Cerebellar cortex (tissue), 1 donor: ENCODE results near the gene TAS2R30.
A peak's percentile ranks its signal among the peaks of the same experiment; 100 is the strongest.

ENCODE experiments used
- DNase-seq: peaks from one replicate; pipeline ENCODE4 v3.0.0-alpha.2; 2015; ENCODE audit warnings: low spot score

Gene TAS2R30, protein sequence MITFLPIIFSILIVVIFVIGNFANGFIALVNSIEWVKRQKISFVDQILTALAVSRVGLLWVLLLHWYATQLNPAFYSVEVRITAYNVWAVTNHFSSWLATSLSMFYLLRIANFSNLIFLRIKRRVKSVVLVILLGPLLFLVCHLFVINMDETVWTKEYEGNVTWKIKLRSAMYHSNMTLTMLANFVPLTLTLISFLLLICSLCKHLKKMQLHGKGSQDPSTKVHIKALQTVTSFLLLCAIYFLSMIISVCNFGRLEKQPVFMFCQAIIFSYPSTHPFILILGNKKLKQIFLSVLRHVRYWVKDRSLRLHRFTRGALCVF

GRCh38 chr12:11134305-11134704, at the start of gene TAS2R30:
TSS of gene TAS2R30 (minus strand) at chr12:11134644. CDS start at chr12:11134244, 400 bp downstream.
- no peak for DNase-seq

- DNase-seq, result no peak
Measured at GRCh38 chr12:11183011-11183410, 48.6 kb upstream of the TAS2R30 start.

DNA sequence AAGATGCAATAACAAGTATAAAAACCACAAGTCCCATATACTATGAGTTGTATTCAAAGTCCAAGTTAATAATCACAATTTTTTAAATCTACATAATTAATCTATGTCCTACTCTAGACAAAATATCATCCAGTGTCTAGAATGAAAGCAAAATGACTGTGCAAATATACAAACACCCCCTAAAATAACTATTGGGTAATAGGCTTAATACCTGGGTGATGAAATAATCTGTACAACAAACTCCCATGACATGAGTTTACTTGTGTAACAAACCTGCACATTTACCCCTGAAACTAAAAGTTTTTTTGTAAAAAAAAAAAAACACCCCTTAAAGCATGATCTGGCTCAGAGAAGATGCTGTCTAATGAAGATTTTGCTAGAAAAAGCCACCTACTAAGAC, 48.1 kb upstream of the TAS2R30 start:
- no peak for DNase-seq

GRCh38 chr12:11178250-11178649, 43.8 kb upstream of the TAS2R30 start:
- no peak for DNase-seq

GRCh38 chr12:11174022-11174421, 39.6 kb upstream of the TAS2R30 start:
- DNase-seq, result no peak

GRCh38 chr12:11171969-11172675, 37.7 kb upstream of the TAS2R30 start:
- DNase-seq, result peak; percentile 49

- peak; percentile 92 for DNase-seq
Measured at GRCh38 chr12:11171145-11171968, 36.9 kb upstream of the TAS2R30 start, which contains the start of gene SMIM10L1. TSS of gene SMIM10L1 (plus strand) at chr12:11171194. CDS start at chr12:11171357, 163 bp downstream.

DNA sequence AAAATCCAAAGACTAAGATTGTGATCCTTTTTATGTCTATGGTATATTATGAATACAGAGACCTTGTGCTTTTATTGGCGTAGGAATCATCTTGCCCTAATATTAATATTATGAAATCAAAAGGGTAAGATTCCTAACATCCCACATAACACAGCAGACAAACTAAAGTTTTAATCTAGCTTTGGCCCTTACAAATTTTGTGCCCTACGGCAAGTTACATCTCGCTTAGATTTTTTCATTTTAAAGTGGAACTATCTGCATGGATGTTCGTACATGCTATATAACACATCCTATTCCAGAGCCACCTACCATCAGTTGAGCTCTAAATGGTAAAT, 36.3 kb upstream of the TAS2R30 start:
- DNase-seq, result no peak

GRCh38 chr12:11166300-11166699, 31.9 kb upstream of the TAS2R30 start:
- no peak for DNase-seq

DNA sequence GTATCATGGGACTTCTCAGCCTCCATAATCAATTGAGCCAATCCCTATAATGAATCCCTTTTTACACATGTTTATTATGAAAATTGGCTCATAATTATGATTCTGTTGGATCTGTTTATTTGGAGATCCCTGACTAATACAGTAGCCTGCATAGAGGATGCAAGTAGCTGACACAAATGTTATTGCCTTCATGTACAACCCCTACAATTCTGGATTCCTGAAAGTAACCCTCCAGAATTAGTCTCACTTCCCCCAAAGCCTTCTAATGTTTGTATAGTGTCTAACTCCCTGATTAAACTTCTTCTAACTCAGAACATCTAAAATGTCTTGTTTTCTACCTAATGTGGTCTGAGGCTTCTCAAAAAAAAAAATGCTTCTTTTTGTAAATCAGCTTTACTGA, 29.9 kb upstream of the TAS2R30 start:
- no peak for DNase-seq

DNA sequence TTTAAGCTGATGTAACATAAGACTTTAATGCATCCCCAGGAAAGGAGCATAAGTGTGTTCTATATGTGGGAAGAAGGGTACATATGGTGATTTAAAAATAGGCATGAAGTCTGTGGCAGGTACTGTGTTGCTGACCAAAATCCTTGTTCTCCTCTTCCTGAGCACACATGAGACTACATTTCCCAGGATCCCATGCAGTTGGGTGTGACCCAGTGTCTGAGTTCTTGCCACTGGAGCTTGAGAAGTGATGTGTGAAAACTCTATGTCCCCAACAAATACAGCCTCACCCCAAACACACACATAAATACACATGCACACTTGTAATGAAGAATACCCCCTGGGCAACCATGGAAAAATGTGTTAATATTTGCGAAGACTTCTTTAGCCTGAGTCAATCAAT, 28.1 kb upstream of the TAS2R30 start:
- peak; percentile 8 for DNase-seq

GRCh38 chr12:11158885-11159444, 24.5 kb upstream of the TAS2R30 start:
- DNase-seq, result no peak

DNA sequence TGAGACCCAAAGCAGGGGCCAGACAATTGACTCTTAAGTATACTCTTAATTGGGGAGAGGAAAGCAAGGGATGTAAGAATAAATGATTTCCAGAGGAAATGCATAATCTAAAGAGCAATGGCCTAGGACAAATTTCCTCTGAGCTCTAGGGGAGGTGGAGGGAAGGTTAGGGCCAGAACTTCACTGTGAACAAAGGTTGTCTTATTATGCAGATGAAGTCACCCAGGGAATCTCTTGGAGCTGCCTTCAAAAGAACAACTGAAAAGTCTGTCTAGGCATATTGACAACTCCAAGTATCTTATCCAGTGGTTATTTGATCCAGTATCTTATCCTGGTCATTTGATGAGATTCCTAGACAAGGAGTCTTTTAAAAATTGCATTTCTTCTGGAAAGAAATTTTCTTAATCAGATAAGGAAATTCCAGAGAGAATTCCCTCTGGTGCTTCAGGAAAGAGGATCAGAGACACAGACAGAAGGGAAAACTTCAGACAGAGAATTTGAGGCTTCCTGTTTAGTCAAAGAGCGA, 20.0 kb upstream of the TAS2R30 start:
- DNase-seq, result no peak

DNA sequence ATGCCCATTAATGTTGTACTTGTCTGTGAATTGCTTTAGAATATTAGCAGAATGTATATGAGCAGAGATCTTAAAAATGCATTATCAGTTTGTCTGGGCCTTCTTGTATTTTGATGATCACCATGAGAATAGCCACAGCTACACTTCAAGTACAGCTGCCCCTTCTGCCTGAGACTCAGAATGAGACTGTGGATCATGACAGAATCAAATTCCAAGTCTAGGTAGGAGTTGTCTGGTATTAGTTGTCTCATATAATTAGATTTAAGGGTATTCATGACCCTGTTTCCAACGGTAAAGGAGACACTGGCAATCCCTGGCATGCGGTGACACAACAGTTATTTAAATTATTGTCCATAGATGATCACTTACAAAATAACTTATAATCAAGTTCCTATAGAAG, 18.3 kb upstream of the TAS2R30 start:
- no peak for DNase-seq

DNA sequence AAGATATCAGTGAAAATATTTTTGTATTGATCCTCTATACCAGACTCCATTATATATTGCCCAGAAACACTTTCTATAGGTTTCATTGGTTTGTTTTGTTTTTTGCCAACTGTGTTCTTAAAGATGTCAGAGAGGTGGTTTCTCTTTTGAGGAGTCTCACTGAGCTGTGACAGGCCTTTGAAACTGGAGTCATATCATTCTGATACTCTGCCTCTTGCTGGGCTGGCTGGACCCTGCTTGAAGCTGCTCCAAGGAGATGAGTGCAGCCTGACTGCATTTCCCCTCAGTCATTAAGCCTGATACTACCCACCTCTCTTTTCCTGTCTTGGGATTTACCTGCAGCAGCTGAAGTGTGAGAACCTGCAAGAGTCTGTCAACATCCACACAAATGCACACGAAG, 16.4 kb upstream of the TAS2R30 start:
- no peak for DNase-seq

DNA sequence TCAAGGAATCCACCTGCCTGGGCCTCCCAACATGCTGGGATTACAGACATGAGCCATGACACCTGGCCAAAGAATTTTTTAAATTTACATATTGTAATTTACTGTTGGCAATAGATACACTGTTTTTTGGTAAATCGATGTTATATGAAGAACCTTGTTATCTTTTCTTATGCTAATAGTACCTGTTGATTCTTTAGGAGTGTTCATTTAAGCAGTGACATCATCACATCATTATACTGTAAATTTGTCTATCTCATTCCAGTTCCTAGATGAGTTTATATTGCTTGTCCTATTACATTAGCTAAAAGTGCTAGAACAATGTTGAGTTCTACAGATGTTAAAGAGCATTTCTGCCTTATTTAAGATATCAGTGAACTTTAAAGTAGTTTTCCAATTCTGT, 13.0 kb upstream of the TAS2R30 start:
- no peak for DNase-seq

GRCh38 chr12:11144297-11144696, 9.9 kb upstream of the TAS2R30 start:
- no peak for DNase-seq

DNA sequence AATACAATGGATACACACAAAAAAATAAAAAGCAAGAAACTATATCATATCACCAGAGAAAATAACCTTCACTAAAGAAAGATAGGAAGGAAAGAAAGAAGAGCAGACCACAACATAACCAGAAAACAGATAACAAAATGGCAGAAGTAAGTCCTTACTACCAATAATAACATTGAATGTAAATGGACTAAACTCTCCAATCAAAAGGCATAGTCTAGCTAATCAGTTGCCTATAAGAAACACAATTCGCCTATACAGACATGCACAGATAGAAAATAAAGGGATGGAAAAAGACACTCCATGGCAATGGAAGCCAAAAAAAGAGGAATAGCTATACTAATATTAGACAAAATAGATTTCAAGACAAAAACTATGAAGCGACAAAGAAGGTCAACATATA, 8.9 kb upstream of the TAS2R30 start:
- no peak for DNase-seq

- DNase-seq, result no peak
Measured at GRCh38 chr12:11136075-11136474, 1.6 kb upstream of the TAS2R30 start.

GRCh38 chr12:11133816-11134215, 628 bp downstream of the TAS2R30 start:
- DNase-seq, result no peak

DNA sequence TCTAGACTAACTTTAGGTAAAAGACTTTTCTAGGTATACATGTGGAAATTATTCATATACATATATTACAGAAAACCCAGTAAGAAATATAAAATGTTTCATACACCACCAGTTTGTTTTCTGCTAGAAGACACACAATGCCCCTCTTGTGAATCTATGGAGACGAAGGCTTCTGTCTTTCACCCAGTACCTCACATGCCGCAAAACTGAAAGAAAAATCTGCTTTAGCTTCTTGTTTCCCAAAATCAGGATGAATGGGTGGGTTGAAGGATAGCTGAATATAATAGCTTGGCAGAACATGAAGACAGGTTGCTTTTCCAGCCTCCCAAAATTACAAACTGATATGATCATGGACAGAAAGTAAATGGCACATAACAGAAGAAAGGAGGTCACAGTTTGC, 1.3 kb downstream of the TAS2R30 start:
- no peak for DNase-seq

DNA sequence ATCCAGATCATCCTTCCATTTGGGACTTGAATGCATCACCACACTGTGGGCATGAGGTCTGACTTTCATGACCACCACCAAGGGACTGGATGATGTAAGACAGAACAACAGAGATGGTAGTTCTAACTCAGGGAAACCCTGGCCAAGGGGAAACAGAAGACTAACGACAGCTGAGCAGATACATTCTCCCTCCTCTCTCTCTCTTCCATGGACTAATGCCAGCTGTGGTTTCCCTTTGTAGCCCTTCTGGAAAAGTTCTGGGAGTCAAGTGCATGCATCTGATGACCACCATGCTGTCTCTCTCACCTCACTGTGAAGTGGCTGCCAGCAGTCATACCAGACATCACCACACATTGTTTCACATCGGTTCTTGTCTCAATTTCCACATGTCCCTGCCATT, 3.4 kb downstream of the TAS2R30 start:
- DNase-seq, result no peak
